K562 (cell line): ENCODE measurements around the gene GOLGA5. TPM values are rescaled to one million over a fixed set of nuclear protein-coding genes. Genes with fewer than 3 reads are reported as not detected.

Experiments used
- ATAC-seq: fragments of 200-7000 bp; cut with Tn5 transposase; 3 replicates; pipeline ENCODE4 v1.9.1; 2020; ENCODE audit warnings: moderate library complexity
- BruUV-seq: library from RNA; stranded (reverse); fragments of 400-500 nt; replicated peaks from 2 replicates; lab custom pipeline; 2021; lab: Mats Ljungman, UMichigan
- CTCF ChIA-PET: fragments of 300-600 bp; formaldehyde crosslinking; extraction: SDS; loops from one replicate; lab custom pipeline; 2021; ENCODE audit warnings: low intra/inter-chr PET ratio; lab: Yijun Ruan, JAX
- POLR2A ChIA-PET: fragments of 300-600, 350-650 bp; sonication (Branson Sonifier 250); formaldehyde crosslinking; extraction: SDS; loops from one replicate; lab custom pipeline; 2021; ENCODE audit warnings: antibody characterized with exemption, inconsistent platforms; lab: Yijun Ruan, JAX
- DNase-seq, 4 experiments: peaks; one replicate each; pipeline versions ENCODE4 v3.0.0 to v3.0.0-alpha.2; 2011 to 2018; ENCODE audit warnings: low spot score in 3 of 4, mixed read lengths in 3 of 4; ENCODE audit errors: extremely low read depth in 1 of 4
- FAIRE-seq: peaks from 2 replicates; lab custom pipeline; 2011; peaks lifted over from hg19 to GRCh38; lab: Jason Lieb, UNC
- H2AFZ ChIP-seq: 2 replicates; pipeline ENCODE4 v1.6.0; 2011; ENCODE audit warnings: low read depth, low read length, control low read depth, inconsistent platforms
- H3K27ac ChIP-seq: fragments of 200-600 bp; 3 replicates; pipeline ENCODE4 v1.8.0; 2011; ENCODE audit warnings: low read depth, mild to moderate bottlenecking, control low read depth, inconsistent platforms, low read length, moderate library complexity, mixed read lengths; ENCODE audit errors: extremely low read depth
- H3K27me3 ChIP-seq, 2 experiments: fragments of 300-600 bp in 1 of 2; 2 replicates in 1 of 2; 3 replicates in 1 of 2; pipeline versions ENCODE4 v1.6.0 to v1.8.0; 2011; ENCODE audit warnings: inconsistent platforms in 2 of 2, low read length in 2 of 2, mild to moderate bottlenecking in 1 of 2, mixed read lengths in 1 of 2, moderate library complexity in 1 of 2; ENCODE audit not compliant: control insufficient read depth in 2 of 2, insufficient read depth in 2 of 2
- H3K36me3 ChIP-seq: fragments of 300-600 bp; 3 replicates; pipeline ENCODE4 v1.8.0; 2011; ENCODE audit warnings: mild to moderate bottlenecking, low read length, inconsistent platforms; ENCODE audit not compliant: control insufficient read depth, insufficient read depth
- H3K4me1 ChIP-seq, 2 experiments: fragments of 200-600 bp in 1 of 2; replicated peaks in 1 of 2; 2 replicates in 1 of 2; 3 replicates in 1 of 2; pipeline versions ENCODE4 v1.5.1 to v1.8.0; 2011; ENCODE audit warnings: inconsistent platforms in 2 of 2, low read length in 2 of 2, mild to moderate bottlenecking in 1 of 2, mixed read lengths in 1 of 2, moderate library complexity in 1 of 2; ENCODE audit not compliant: control insufficient read depth in 2 of 2, insufficient read depth in 2 of 2
- H3K4me2 ChIP-seq: 2 replicates; pipeline ENCODE4 v1.6.1; 2011; ENCODE audit warnings: low read length, control low read depth, inconsistent platforms, mixed read lengths; ENCODE audit not compliant: insufficient read depth
- H3K4me3 ChIP-seq: fragments of 200-600 bp; sonication (generic), shearing (Covaris generic); 2 replicates; pipeline ENCODE4 v1.5.1; 2016; ENCODE audit warnings: control low read depth, inconsistent platforms
- H3K79me2 ChIP-seq: fragments of 200-600 bp; 3 replicates; pipeline ENCODE4 v1.8.0; 2011; ENCODE audit warnings: low read length, inconsistent platforms; ENCODE audit not compliant: control insufficient read depth, insufficient read depth
- H3K9ac ChIP-seq, 2 experiments: 2 replicates each; pipeline versions ENCODE4 v1.6.0 to v1.6.1; 2011; ENCODE audit warnings: low read depth in 2 of 2, low read length in 2 of 2, control low read depth in 1 of 2, inconsistent platforms in 1 of 2, mild to moderate bottlenecking in 1 of 2, mixed read lengths in 1 of 2; ENCODE audit not compliant: insufficient read depth in 1 of 2
- H3K9me1 ChIP-seq: one replicate; pipeline ENCODE4 v1.6.0; 2011; ENCODE audit warnings: inconsistent platforms, mild to moderate bottlenecking, low read length, moderate library complexity; ENCODE audit not compliant: control insufficient read depth, insufficient read depth
- H3K9me3 ChIP-seq: replicated peaks from 2 replicates; pipeline ENCODE4 v1.5.1; 2011; ENCODE audit warnings: low read depth, low read length, inconsistent platforms; ENCODE audit not compliant: control insufficient read depth, insufficient read depth
- H4K20me1 ChIP-seq: replicated peaks from 2 replicates; pipeline ENCODE4 v1.6.1; 2011; ENCODE audit warnings: low read length, inconsistent platforms, mixed read lengths; ENCODE audit not compliant: control insufficient read depth, insufficient read depth
- ATF2 ChIP-seq: sonication (generic); formaldehyde crosslinking; IDR thresholded peaks from 2 replicates; pipeline ENCODE4 v1.8.1; 2022; ENCODE audit warnings: missing genetic modification reagents
- FOS ChIP-seq: IDR thresholded peaks from 3 replicates; pipeline ENCODE4 v1.6.1; 2011; ENCODE audit not compliant: insufficient read length; ENCODE audit errors: extremely low read depth
- KAT8 ChIP-seq: fragments of 450-650 bp; IDR thresholded peaks from 2 replicates; pipeline ENCODE4 v1.6.1; 2016; ENCODE audit warnings: low read depth, mild to moderate bottlenecking
- LEF1 ChIP-seq: fragments of 450-650 bp; IDR thresholded peaks from 2 replicates; pipeline ENCODE4 v1.6.1; 2016; ENCODE audit warnings: mild to moderate bottlenecking
- MAFG ChIP-seq: fragments of 450-650 bp; conservative IDR thresholded peaks from 2 replicates; pipeline ENCODE4 v1.6.1; 2016; ENCODE audit warnings: missing genetic modification characterization, missing compliant biosample characterization
- MEF2D ChIP-seq: conservative IDR thresholded peaks from 2 replicates; pipeline ENCODE4 v1.6.1; 2016; ENCODE audit warnings: low read depth, missing genetic modification characterization, missing compliant biosample characterization
- RBM17 ChIP-seq: fragments of 200-400 bp; formaldehyde crosslinking; IDR thresholded peaks from 2 replicates; pipeline ENCODE4 v1.6.1; 2017; ENCODE audit warnings: low read depth, mild to moderate bottlenecking, low read length, borderline replicate concordance
- ZNF431 ChIP-seq: sonication (generic); formaldehyde crosslinking; IDR thresholded peaks from 2 replicates; pipeline ENCODE4 v1.8.0; 2022; ENCODE audit warnings: mild to moderate bottlenecking, missing genetic modification reagents
- ZNF75A ChIP-seq: fragments of 450-650 bp; formaldehyde crosslinking; IDR thresholded peaks from 2 replicates; pipeline ENCODE4 v1.4.0; 2020; ENCODE audit warnings: mild to moderate bottlenecking
- WGBS: fragments of 100-300 bp; shearing (Covaris generic); methylation state at CpG from one replicate; pipeline ENCODE4 v1.1.6; 2016; ENCODE audit warnings: low coverage, mixed read lengths; ENCODE audit not compliant: insufficient coverage; ENCODE audit errors: missing lambda C conversion rate; 5-methylcytosine and 5-hydroxymethylcytosine counted together
- in situ Hi-C: fragments of 300-500 bp; cut with MboI; formaldehyde crosslinking; loops from 4 replicates; pipeline ENCODE4 v1.15.0; 2018; ENCODE audit warnings: inconsistent platforms, mixed read lengths
- intact Hi-C: fragments of 100-400 bp; cut with micrococcal nuclease; formaldehyde crosslinking; loops from 2 replicates; pipeline ENCODE4 v1.14.2; 2022
- polyA plus RNA-seq, 8 experiments: library from polyadenylated mRNA; depleted of rRNA in 4 of 8; stranded (reverse) in 5 of 8; unstranded in 3 of 8; fragments of >200 nt; fragmentation: Nextera tagmentation in 2 of 8; fragmentation: Illumina TruSeq in 1 of 8; extraction: Ambion mirVana in 2 of 8; extraction: Trizol in 1 of 8; gene quantifications; 2 replicates each; pipeline versions ENCODE4 v1.2.1 to v1.2.3, GENCODE V29; 2011 to 2014; ENCODE audit warnings: inconsistent platforms in 1 of 8, missing spikeins in 1 of 8
- total RNA-seq, 7 experiments: library from RNA; depleted of rRNA in 6 of 7; stranded (reverse); fragments of >200 nt in 6 of 7; fragmentation: Illumina TruSeq in 2 of 7; extraction: Trizol in 2 of 7; gene quantifications; 2 replicates each; pipeline versions ENCODE4 v1.2.1 to v1.2.3, GENCODE V29; 2011 to 2021; ENCODE audit warnings: low replicate concordance in 1 of 7
- TF ChIP-seq, protein P1 (sequence below): fragments of 250-450 bp; sonication (Bioruptor Pico); IDR thresholded peaks from 2 replicates; pipeline ENCODE4 v1.8.0; 2022; ENCODE audit warnings: inconsistent platforms, mild to moderate bottlenecking, moderate library complexity, borderline replicate concordance
- TF ChIP-seq, protein P2 (sequence below): sonication (generic); formaldehyde crosslinking; IDR thresholded peaks from 2 replicates; pipeline ENCODE4 v1.8.0; 2022; ENCODE audit warnings: missing genetic modification reagents, mild to moderate bottlenecking, borderline replicate concordance
- TF ChIP-seq, protein P3 (sequence below), 3 experiments: IDR thresholded peaks in 2 of 3; conservative IDR thresholded peaks in 1 of 3; 2 replicates each; pipeline ENCODE4 v1.5.1; 2011 to 2012; ENCODE audit warnings: low read length in 3 of 3, mild to moderate bottlenecking in 3 of 3, control low read depth in 2 of 3, improper control_type of control experiment in 1 of 3, inconsistent platforms in 1 of 3, low read depth in 1 of 3, mixed read lengths in 1 of 3, moderate library complexity in 1 of 3; ENCODE audit not compliant: insufficient read depth in 2 of 3
- TF ChIP-seq, protein P4 (sequence below): fragments of 250-450 bp; sonication (Bioruptor Pico); IDR thresholded peaks from 2 replicates; pipeline ENCODE4 v1.8.0; 2022; ENCODE audit warnings: moderate library complexity, mild to moderate bottlenecking, inconsistent platforms

Gene GOLGA5
- total and polyA plus RNA-seq, 9 of the 15 experiments (the other 6 are each of a cell fraction or from before 2014, with no cell fraction given) = 5.7 to 19.6 (median 12.7) TPM

DNA sequence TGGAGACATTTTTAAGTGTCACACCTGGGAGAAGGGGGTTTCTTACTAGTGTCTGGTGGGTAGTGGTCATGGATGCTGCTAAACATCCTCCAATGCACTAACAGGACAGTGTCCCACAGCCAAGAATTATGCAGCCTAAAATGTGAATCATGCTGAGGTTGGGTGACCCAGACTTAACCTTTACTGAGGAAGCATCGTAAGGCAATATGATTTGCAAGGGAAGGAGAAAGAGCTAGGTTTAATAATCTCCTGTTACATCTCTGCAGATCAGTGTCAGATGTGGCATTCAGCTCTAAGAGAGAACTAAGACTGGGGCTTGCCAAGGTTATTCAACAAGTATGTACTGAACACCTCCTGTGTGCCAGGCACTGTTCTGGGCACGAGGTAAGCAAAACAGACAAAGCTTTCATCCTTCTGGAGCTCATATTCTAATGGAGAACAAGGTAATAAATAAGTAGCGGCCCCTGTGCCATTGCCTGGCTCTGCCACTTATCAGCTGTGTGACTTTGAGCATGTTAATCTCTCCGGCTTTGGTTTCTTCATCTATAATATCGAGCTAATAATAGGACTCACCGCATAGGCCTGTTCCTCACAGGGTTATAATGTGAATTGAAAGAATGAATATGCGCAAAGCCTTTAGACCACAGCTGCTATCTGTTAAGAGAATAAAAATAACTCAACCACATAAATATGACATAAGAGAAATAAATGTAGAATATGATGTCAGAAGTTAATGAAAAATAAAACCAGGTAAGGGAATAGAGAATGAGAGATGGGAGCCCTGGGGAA lies 13.5 kb upstream of the GOLGA5 start:
- no peak for DNase-seq
- CTCF ChIA-PET = no interaction called here
- ATAC-seq = no peak

More for the DNA sequence above, 13.5 kb upstream of the GOLGA5 start:
- H3K79me2 ChIP-seq = no peaks in the 10 kb centered on the region
- TF ChIP-seq, protein P1, sequence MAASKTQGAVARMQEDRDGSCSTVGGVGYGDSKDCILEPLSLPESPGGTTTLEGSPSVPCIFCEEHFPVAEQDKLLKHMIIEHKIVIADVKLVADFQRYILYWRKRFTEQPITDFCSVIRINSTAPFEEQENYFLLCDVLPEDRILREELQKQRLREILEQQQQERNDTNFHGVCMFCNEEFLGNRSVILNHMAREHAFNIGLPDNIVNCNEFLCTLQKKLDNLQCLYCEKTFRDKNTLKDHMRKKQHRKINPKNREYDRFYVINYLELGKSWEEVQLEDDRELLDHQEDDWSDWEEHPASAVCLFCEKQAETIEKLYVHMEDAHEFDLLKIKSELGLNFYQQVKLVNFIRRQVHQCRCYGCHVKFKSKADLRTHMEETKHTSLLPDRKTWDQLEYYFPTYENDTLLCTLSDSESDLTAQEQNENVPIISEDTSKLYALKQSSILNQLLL (CRISPR knock-in tag) = no peak
- no peak for TF ChIP-seq ATF2 (CRISPR knock-in tag)
- TF ChIP-seq ZNF75A (CRISPR knock-in tag) = no peak
- TF ChIP-seq MAFG (tag) = no peak
- TF ChIP-seq FOS = no peak
- TF ChIP-seq, protein P2, sequence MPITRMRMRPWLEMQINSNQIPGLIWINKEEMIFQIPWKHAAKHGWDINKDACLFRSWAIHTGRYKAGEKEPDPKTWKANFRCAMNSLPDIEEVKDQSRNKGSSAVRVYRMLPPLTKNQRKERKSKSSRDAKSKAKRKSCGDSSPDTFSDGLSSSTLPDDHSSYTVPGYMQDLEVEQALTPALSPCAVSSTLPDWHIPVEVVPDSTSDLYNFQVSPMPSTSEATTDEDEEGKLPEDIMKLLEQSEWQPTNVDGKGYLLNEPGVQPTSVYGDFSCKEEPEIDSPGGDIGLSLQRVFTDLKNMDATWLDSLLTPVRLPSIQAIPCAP (CRISPR knock-in tag) = no peak
- TF ChIP-seq, protein P3, sequence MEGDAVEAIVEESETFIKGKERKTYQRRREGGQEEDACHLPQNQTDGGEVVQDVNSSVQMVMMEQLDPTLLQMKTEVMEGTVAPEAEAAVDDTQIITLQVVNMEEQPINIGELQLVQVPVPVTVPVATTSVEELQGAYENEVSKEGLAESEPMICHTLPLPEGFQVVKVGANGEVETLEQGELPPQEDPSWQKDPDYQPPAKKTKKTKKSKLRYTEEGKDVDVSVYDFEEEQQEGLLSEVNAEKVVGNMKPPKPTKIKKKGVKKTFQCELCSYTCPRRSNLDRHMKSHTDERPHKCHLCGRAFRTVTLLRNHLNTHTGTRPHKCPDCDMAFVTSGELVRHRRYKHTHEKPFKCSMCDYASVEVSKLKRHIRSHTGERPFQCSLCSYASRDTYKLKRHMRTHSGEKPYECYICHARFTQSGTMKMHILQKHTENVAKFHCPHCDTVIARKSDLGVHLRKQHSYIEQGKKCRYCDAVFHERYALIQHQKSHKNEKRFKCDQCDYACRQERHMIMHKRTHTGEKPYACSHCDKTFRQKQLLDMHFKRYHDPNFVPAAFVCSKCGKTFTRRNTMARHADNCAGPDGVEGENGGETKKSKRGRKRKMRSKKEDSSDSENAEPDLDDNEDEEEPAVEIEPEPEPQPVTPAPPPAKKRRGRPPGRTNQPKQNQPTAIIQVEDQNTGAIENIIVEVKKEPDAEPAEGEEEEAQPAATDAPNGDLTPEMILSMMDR (IDR thresholded peaks at IDR 0.05 in 2 of 3, conservative IDR thresholded peaks at IDR 0.05 in 1 of 3; ENCODE audit: insufficient read depth in 2 of 3, low read depth in 1 of 3, low read length in 3 of 3) = no peak
- TF ChIP-seq LEF1 = no peak
- TF ChIP-seq KAT8 = no peak
- no peak for TF ChIP-seq ZNF431 (CRISPR knock-in tag)
- no peak for TF ChIP-seq MEF2D (tag)
- TF ChIP-seq RBM17 = no peak
- TF ChIP-seq, protein P4, sequence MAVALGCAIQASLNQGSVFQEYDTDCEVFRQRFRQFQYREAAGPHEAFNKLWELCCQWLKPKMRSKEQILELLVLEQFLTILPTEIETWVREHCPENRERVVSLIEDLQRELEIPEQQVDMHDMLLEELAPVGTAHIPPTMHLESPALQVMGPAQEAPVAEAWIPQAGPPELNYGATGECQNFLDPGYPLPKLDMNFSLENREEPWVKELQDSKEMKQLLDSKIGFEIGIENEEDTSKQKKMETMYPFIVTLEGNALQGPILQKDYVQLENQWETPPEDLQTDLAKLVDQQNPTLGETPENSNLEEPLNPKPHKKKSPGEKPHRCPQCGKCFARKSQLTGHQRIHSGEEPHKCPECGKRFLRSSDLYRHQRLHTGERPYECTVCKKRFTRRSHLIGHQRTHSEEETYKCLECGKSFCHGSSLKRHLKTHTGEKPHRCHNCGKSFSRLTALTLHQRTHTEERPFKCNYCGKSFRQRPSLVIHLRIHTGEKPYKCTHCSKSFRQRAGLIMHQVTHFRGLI (CRISPR knock-in tag) = no peak
- H3K4me1 ChIP-seq = peaks cover 0 to 5% of the 10 kb centered on the region in 2 experiments; a peak in 3 of 5 replicates
- H3K27me3 ChIP-seq = no peaks in the 10 kb centered on the region
- H4K20me1 ChIP-seq = no peaks in the 10 kb centered on the region
- no peak overlapping the region for H3K27ac ChIP-seq
- H3K9me3 ChIP-seq = no peaks in the 10 kb centered on the region
- H3K9ac ChIP-seq = no peak overlapping the region
- BruUV-seq = no TSS peak
- H3K36me3 ChIP-seq = no peaks in the 10 kb centered on the region
- H2AFZ ChIP-seq = no peak overlapping the region
- WGBS = 32% methylated on average over 7 of the region's 7 CpGs
- H3K4me2 ChIP-seq = no peak overlapping the region
- no peak for FAIRE-seq
- in situ Hi-C loops (loop anchor here (5.0 kb wide), 1 partner anchor 68 kb away; no protein-coding TSS in a partner anchor), intact Hi-C loops (no loop called here)
- H3K9me1 ChIP-seq = no peaks in the 10 kb centered on the region
- H3K4me3 ChIP-seq = no peak overlapping the region
- POLR2A ChIA-PET = no interaction called here
